ENCODE measurements around the gene PSD4.

- TF ChIP-seq ZNF70 (CRISPR knock-in tag; IDR thresholded peaks at IDR 0.05) = no peak
- no peak for TF ChIP-seq ARNTL (CRISPR knock-in tag; IDR thresholded peaks at IDR 0.05; ENCODE audit: borderline replicate concordance, low read depth)
- no peak for TF ChIP-seq CREB5 (CRISPR knock-in tag; IDR thresholded peaks at IDR 0.05; ENCODE audit: low read depth)
- no peak for TF ChIP-seq CSDC2 (CRISPR knock-in tag; IDR thresholded peaks at IDR 0.05)
- TF ChIP-seq, protein P1, sequence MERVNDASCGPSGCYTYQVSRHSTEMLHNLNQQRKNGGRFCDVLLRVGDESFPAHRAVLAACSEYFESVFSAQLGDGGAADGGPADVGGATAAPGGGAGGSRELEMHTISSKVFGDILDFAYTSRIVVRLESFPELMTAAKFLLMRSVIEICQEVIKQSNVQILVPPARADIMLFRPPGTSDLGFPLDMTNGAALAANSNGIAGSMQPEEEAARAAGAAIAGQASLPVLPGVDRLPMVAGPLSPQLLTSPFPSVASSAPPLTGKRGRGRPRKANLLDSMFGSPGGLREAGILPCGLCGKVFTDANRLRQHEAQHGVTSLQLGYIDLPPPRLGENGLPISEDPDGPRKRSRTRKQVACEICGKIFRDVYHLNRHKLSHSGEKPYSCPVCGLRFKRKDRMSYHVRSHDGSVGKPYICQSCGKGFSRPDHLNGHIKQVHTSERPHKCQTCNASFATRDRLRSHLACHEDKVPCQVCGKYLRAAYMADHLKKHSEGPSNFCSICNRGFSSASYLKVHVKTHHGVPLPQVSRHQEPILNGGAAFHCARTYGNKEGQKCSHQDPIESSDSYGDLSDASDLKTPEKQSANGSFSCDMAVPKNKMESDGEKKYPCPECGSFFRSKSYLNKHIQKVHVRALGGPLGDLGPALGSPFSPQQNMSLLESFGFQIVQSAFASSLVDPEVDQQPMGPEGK (CRISPR knock-in tag; IDR thresholded peaks at IDR 0.05; ENCODE audit: borderline replicate concordance) = no peak
- TF ChIP-seq ZFP30 (CRISPR knock-in tag; IDR thresholded peaks at IDR 0.05) = no peak
- TF ChIP-seq BACH2 (CRISPR knock-in tag; IDR thresholded peaks at IDR 0.05; ENCODE audit: borderline replicate concordance) = no peak
- no peak for TF ChIP-seq SNAI2 (CRISPR knock-in tag; IDR thresholded peaks at IDR 0.05)
- no peak for TF ChIP-seq ZFP3 (CRISPR knock-in tag; IDR thresholded peaks at IDR 0.05)
- no peak for TF ChIP-seq GLIS3 (CRISPR knock-in tag; IDR thresholded peaks at IDR 0.05)
- no peak for TF ChIP-seq ESRRG (CRISPR knock-in tag; IDR thresholded peaks at IDR 0.05)
- TF ChIP-seq ZNF565 (CRISPR knock-in tag; conservative IDR thresholded peaks at IDR 0.05; ENCODE audit: low read depth) = no peak
- TF ChIP-seq PPARA (CRISPR knock-in tag; IDR thresholded peaks at IDR 0.05; ENCODE audit: borderline replicate concordance) = no peak
These were observed 17.1 kb downstream of the PSD4 start for GRCh38 chr2:113190871-113191270.

Data from SK-N-SH treated with all-trans-retinoic acid at 6 μM for 48 hours (cell line).